ENCODE measurements around the gene UBAP1L.

DNA sequence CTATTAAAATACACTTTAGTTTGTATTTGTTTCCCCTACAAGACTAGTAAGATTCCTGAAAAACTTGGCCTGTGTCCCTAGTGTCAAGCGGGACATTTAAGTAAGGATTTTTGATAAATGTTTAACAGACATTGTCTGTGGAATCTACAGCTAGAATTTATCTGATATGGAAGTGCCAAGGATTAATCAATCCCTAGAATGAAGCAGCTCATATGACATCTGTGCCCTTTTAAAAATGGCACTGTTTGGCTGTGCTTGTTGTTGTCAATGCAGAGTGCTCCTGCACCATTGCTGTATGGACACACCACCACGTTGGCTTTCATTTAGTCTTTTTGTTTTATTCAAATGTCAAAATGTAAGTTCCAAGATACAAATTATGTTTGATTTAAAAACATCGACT lies 32.9 kb upstream of the UBAP1L start:
- TF ChIP-seq EZH2phosphoT487 (IDR thresholded peaks at IDR 0.05; ENCODE audit: low read depth), result no peak
- TF ChIP-seq, protein P1, sequence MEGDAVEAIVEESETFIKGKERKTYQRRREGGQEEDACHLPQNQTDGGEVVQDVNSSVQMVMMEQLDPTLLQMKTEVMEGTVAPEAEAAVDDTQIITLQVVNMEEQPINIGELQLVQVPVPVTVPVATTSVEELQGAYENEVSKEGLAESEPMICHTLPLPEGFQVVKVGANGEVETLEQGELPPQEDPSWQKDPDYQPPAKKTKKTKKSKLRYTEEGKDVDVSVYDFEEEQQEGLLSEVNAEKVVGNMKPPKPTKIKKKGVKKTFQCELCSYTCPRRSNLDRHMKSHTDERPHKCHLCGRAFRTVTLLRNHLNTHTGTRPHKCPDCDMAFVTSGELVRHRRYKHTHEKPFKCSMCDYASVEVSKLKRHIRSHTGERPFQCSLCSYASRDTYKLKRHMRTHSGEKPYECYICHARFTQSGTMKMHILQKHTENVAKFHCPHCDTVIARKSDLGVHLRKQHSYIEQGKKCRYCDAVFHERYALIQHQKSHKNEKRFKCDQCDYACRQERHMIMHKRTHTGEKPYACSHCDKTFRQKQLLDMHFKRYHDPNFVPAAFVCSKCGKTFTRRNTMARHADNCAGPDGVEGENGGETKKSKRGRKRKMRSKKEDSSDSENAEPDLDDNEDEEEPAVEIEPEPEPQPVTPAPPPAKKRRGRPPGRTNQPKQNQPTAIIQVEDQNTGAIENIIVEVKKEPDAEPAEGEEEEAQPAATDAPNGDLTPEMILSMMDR (IDR thresholded peaks at IDR 0.05; ENCODE audit: low read depth, low read length), result no peak
